GM23338 (cell line): ENCODE results near the gene ST3GAL4. TPM values are rescaled to one million over a fixed set of nuclear protein-coding genes. Genes with fewer than 3 reads are reported as not detected.

Experiments used
- ATAC-seq: fragments of 200-7000 bp; cut with Tn5 transposase; 3 replicates; pipeline ENCODE4 v1.9.1; 2020
- DNase-seq: peaks from one replicate; pipeline ENCODE4 v3.0.0-alpha.2; 2015; ENCODE audit warnings: low spot score
- H2AFZ ChIP-seq: fragments of 200-600 bp; sonication (generic); 2 replicates; pipeline ENCODE4 v1.8.0; 2016; ENCODE audit warnings: antibody characterized with exemption, mild to moderate bottlenecking, moderate library complexity
- H3F3A ChIP-seq: fragments of 200-600 bp; sonication (generic); replicated peaks from 2 replicates; pipeline ENCODE4 v1.8.0; 2017; ENCODE audit warnings: antibody characterized with exemption, mixed run types, low read depth
- H3K27ac ChIP-seq: fragments of 200-600 bp; sonication (generic); 2 replicates; pipeline ENCODE4 v1.6.1; 2016; ENCODE audit warnings: low read depth
- H3K27me3 ChIP-seq: fragments of 200-600 bp; sonication (generic); 2 replicates; pipeline ENCODE4 v1.8.0; 2016; ENCODE audit warnings: mild to moderate bottlenecking, mixed run types, moderate library complexity; ENCODE audit not compliant: insufficient read depth
- H3K36me3 ChIP-seq: fragments of 200-600 bp; sonication (generic); 2 replicates; pipeline ENCODE4 v1.8.0; 2016; ENCODE audit warnings: mild to moderate bottlenecking; ENCODE audit not compliant: insufficient read depth
- H3K4me1 ChIP-seq: fragments of 200-600 bp; sonication (generic); 2 replicates; pipeline ENCODE4 v1.8.0; 2016; ENCODE audit warnings: mild to moderate bottlenecking, moderate library complexity; ENCODE audit not compliant: insufficient read depth
- H3K4me2 ChIP-seq: fragments of 200-600 bp; sonication (generic); 2 replicates; pipeline ENCODE4 v1.7.1; 2017; ENCODE audit warnings: mixed run types
- H3K4me3 ChIP-seq: fragments of 200-600 bp; sonication (generic); 2 replicates; pipeline ENCODE4 v1.6.1; 2016; ENCODE audit warnings: mixed run types
- H3K79me2 ChIP-seq: fragments of 200-600 bp; sonication (generic); replicated peaks from 2 replicates; pipeline ENCODE4 v1.8.0; 2017; ENCODE audit warnings: mild to moderate bottlenecking; ENCODE audit not compliant: insufficient read depth
- H3K9me2 ChIP-seq: fragments of 200-600 bp; sonication (generic); 2 replicates; pipeline ENCODE4 v1.8.0; 2017; ENCODE audit not compliant: insufficient read depth
- H4K20me1 ChIP-seq: fragments of 200-600 bp; sonication (generic); replicated peaks from 2 replicates; pipeline ENCODE4 v1.8.0; 2017; ENCODE audit warnings: mild to moderate bottlenecking; ENCODE audit not compliant: insufficient read depth
- H3K27ac Mint-ChIP-seq: 2 replicates; pipeline ENCODE4 v1.8.0; 2020; ENCODE audit warnings: inconsistent platforms, mild to moderate bottlenecking, moderate library complexity, mixed read lengths
- H3K27me3 Mint-ChIP-seq: 3 replicates; pipeline ENCODE4 v1.8.0; 2022; ENCODE audit warnings: low read depth, mild to moderate bottlenecking, moderate library complexity, mixed read lengths, inconsistent platforms; ENCODE audit not compliant: insufficient read depth, poor library complexity
- H3K36me3 Mint-ChIP-seq: 3 replicates; pipeline ENCODE4 v1.8.0; 2021; ENCODE audit warnings: low read depth, mild to moderate bottlenecking, inconsistent platforms, moderate library complexity, mixed read lengths
- H3K4me1 Mint-ChIP-seq: 3 replicates; pipeline ENCODE4 v1.8.0; 2020; ENCODE audit warnings: mild to moderate bottlenecking, inconsistent platforms, mixed read lengths
- H3K4me3 Mint-ChIP-seq: 3 replicates; pipeline ENCODE4 v1.8.0; 2021; ENCODE audit warnings: moderate library complexity, mild to moderate bottlenecking, inconsistent platforms, mixed read lengths
- H3K9me3 Mint-ChIP-seq: 3 replicates; pipeline ENCODE4 v1.8.0; 2020; ENCODE audit warnings: moderate library complexity, mild to moderate bottlenecking, inconsistent platforms, mixed read lengths
- CTCF ChIP-seq, 2 experiments: fragments of 200-600 bp in 1 of 2; sonication (generic) in 1 of 2; conservative IDR thresholded peaks; 2 replicates each; pipeline versions ENCODE4 v1.5.1 to v1.6.1; 2016 to 2017; ENCODE audit warnings: antibody characterized with exemption in 2 of 2, low read depth in 2 of 2, mild to moderate bottlenecking in 2 of 2, moderate library complexity in 1 of 2
- ETS1 ChIP-seq: IDR thresholded peaks from 2 replicates; pipeline ENCODE4 v1.6.1; 2016; ENCODE audit warnings: antibody characterized with exemption
- EZH2 ChIP-seq: fragments of 200-600 bp; sonication (generic); IDR thresholded peaks from one replicate; pipeline ENCODE4 v1.8.0; 2017; ENCODE audit warnings: antibody characterized with exemption, mild to moderate bottlenecking, low read depth; ENCODE audit not compliant: unreplicated experiment
- EZH2phosphoT487 ChIP-seq: fragments of 200-600 bp; sonication (generic); IDR thresholded peaks from one replicate; pipeline ENCODE4 v1.8.1; 2018; ENCODE audit warnings: antibody characterized with exemption; ENCODE audit not compliant: unreplicated experiment
- JUNB ChIP-seq: IDR thresholded peaks from one replicate; pipeline ENCODE4 v1.6.1; 2016; ENCODE audit warnings: antibody characterized with exemption; ENCODE audit not compliant: unreplicated experiment
- NANOG ChIP-seq: IDR thresholded peaks from 2 replicates; pipeline ENCODE4 v1.6.1; 2016; ENCODE audit warnings: antibody characterized with exemption, borderline replicate concordance
- POLR2AphosphoS5 ChIP-seq: IDR thresholded peaks from 2 replicates; pipeline ENCODE4 v1.6.1; 2016; ENCODE audit warnings: antibody characterized with exemption, low read depth
- REST ChIP-seq: IDR thresholded peaks from one replicate; pipeline ENCODE4 v1.6.1; 2018; ENCODE audit warnings: antibody characterized with exemption; ENCODE audit not compliant: unreplicated experiment
- ZNF114 ChIP-seq: fragments of 250-450 bp; sonication (Bioruptor Pico); IDR thresholded peaks from 2 replicates; pipeline ENCODE4 v1.5.0; 2020; ENCODE audit warnings: mild to moderate bottlenecking, moderate library complexity
- ZNF331 ChIP-seq: fragments of 250-450 bp; sonication (Bioruptor Pico); IDR thresholded peaks from 2 replicates; pipeline ENCODE4 v1.5.0; 2020; ENCODE audit warnings: low read depth, mild to moderate bottlenecking, moderate library complexity
- polyA plus RNA-seq: library from polyadenylated mRNA; unstranded; fragments of >200 nt; fragmentation: Nextera tagmentation; extraction: Ambion mirVana; gene quantifications from 2 replicates; pipeline ENCODE4 v1.2.1, GENCODE V29; 2016
- total RNA-seq: library from RNA; depleted of rRNA; stranded (reverse); fragments of >200 nt; shearing (Covaris generic); gene quantifications from 2 replicates; pipeline ENCODE4 v1.2.3, GENCODE V29; 2014

Gene ST3GAL4
- total and polyA plus RNA-seq, 2 experiments from 2014 or later = 10.1 to 28.0 TPM

GRCh38 chr11:126337126-126337473 lies 18.4 kb upstream of the ST3GAL4 start (continued):
- TF ChIP-seq JUNB (no peak), NANOG (no peak), ETS1 (no peak)

GRCh38 chr11:126337474-126338241 lies 17.8 kb upstream of the ST3GAL4 start:
- Histone ChIP-seq H3K27me3 (no peaks in the 10 kb centered on the region), H2AFZ (no peak overlapping the region), H3K9me2 (no peaks in the 10 kb centered on the region), H4K20me1 (no peaks in the 10 kb centered on the region), H3F3A (no peaks in the 10 kb centered on the region), H3K4me2 (no peak overlapping the region), H3K79me2 (no peaks in the 10 kb centered on the region), H3K4me1 (peaks cover 5% of the 10 kb centered on the region), H3K27ac (no peak overlapping the region), H3K4me3 (no peak overlapping the region), H3K36me3 (no peaks in the 10 kb centered on the region)
- peaks cover 27% of the 10 kb centered on the region for H3K4me1 Mint-ChIP-seq
- H3K27ac Mint-ChIP-seq = no peak overlapping the region
- ATAC-seq = no peak
- H3K9me3 Mint-ChIP-seq = no peaks in the 10 kb centered on the region
- no peak overlapping the region for H3K4me3 Mint-ChIP-seq
- H3K36me3 Mint-ChIP-seq = peaks cover 21% of the 10 kb centered on the region
- DNase-seq = no peak
- peaks cover 13% of the 10 kb centered on the region for H3K27me3 Mint-ChIP-seq
- TF ChIP-seq JUNB = no peak
- no peak for TF ChIP-seq ZNF114 (CRISPR knock-in tag)
- TF ChIP-seq NANOG = no peak
- TF ChIP-seq REST = no peak
- no peak for TF ChIP-seq EZH2phosphoT487
- no peak for TF ChIP-seq CTCF (conservative IDR thresholded peaks at IDR 0.05; ENCODE audit: low read depth in 2 of 2)
- TF ChIP-seq ZNF331 (CRISPR knock-in tag) = no peak
- TF ChIP-seq EZH2 = no peak
- no peak for TF ChIP-seq ETS1
- TF ChIP-seq POLR2AphosphoS5 = no peak
